Measurements from ENCODE around the gene ITPR1.

DNA sequence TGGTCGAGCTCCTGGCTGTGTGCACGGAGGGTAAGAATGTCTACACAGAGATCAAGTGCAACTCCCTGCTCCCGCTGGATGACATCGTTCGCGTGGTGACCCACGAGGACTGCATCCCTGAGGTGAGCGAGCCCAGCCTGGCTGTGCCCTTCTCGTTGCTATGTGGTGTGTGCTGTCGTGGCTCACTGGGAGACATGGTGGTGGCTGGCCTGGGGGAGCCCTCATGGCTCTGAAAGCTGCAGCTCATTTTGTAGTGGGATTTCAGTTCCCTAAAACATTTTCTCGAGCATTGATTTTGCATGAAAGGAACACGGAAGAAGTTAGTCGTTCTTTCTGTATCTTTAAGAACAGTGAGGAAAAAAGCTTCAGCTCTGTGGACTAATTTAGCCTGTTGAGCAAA, 200.5 kb downstream of the ITPR1 start:
- TF ChIP-seq POLR2AphosphoS5 (IDR thresholded peaks at IDR 0.05): no peak
- TF ChIP-seq, protein P1, sequence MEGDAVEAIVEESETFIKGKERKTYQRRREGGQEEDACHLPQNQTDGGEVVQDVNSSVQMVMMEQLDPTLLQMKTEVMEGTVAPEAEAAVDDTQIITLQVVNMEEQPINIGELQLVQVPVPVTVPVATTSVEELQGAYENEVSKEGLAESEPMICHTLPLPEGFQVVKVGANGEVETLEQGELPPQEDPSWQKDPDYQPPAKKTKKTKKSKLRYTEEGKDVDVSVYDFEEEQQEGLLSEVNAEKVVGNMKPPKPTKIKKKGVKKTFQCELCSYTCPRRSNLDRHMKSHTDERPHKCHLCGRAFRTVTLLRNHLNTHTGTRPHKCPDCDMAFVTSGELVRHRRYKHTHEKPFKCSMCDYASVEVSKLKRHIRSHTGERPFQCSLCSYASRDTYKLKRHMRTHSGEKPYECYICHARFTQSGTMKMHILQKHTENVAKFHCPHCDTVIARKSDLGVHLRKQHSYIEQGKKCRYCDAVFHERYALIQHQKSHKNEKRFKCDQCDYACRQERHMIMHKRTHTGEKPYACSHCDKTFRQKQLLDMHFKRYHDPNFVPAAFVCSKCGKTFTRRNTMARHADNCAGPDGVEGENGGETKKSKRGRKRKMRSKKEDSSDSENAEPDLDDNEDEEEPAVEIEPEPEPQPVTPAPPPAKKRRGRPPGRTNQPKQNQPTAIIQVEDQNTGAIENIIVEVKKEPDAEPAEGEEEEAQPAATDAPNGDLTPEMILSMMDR (IDR thresholded peaks at IDR 0.05; ENCODE audit: poor library complexity, severe bottlenecking): no peak
- no peak for TF ChIP-seq RAD21 (conservative IDR thresholded peaks at IDR 0.05)

Data from neural cell (in vitro differentiated cells).